ENCODE results near the gene RERE.

The RERE gene

DNA sequence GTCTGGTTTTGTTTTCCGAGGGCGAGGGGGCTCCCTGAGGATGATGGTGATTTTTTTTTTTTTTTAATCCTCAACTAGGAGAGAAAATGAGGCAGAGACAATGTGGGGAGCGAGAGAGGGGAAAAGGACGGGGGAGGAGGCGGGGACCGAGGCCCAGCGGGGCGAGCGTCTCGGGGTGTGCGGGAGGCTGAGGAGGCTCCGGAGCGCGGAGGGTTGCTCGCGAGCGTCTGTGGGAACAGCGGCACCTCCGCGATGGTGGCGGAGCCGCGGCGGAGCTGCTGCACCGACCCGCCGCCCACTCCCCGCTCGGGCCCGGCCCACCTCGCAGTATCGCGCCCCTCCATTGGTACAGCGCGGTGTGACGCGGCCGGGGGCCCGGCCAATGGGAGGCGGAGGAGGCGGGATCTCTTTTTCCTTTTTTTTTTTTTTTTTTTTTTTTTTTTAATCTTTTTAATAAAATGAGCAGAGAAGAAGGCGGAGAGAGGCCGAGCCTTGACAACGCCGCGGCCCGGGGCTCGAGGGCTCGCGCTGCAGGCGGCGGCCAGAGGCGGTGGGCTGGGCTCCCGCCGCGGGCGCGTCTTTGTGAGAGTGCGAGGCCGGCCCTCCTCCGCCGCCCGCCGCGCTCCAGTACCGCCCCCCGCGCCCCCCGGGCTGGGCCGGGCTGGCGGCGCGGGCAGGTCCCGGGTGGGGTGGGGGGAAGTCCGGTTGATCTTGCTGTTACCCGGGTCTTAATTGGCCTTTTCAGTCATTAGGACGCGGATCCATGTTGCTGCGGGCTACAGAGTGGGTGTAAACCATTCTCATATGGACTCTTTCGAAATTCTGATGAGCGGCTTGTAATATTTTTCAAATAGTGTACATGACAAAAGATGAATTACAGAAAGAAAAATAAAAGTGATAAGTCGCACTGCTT, at the start of gene RERE:
Gene RERE, minus strand, starts transcription at position 229 of the 913 bp plus-strand sequence.
- peak; percentile 89 for DNase-seq (ENCODE audit: low read depth in 2 of 2)

GRCh38 chr1:8866792-8867415, 49.5 kb upstream of the RERE start:
- no peak for DNase-seq (ENCODE audit: low read depth in 2 of 2)

DNA sequence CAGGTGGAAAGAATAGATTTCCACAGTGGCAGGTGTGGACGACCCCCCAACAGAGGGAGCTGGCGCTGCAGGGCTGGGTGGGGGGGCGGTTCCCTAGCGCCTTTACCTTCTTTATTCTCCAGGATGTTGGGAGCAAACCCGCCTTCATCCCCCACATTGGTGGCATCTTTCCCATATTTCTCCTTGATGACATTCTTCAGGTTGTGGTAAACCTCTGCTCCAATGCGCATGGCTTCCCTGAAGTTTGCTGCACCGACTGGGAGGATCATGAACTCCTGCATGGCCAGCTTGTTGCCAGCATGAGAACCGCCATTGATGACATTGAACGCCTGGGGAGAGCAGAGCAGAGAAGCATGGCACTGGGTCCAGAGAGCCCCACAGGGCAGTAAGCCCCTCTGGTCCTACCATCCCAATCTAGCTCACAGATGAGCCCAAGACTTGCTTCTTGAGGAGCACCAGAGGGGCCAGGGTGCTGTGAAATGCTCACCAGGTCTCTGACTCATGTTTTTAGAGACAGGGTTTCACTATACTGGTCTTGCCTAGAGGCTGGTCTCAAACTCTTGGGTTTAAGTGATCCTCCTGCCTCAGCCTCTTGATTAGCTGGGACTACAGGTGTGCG, 48.8 kb upstream of the RERE start:
- no peak for DNase-seq (ENCODE audit: low read depth in 2 of 2)

- DNase-seq (ENCODE audit: low read depth in 2 of 2) = no peak
Observed at GRCh38 chr1:8864713-8865344, 47.4 kb upstream of the RERE start.

DNA sequence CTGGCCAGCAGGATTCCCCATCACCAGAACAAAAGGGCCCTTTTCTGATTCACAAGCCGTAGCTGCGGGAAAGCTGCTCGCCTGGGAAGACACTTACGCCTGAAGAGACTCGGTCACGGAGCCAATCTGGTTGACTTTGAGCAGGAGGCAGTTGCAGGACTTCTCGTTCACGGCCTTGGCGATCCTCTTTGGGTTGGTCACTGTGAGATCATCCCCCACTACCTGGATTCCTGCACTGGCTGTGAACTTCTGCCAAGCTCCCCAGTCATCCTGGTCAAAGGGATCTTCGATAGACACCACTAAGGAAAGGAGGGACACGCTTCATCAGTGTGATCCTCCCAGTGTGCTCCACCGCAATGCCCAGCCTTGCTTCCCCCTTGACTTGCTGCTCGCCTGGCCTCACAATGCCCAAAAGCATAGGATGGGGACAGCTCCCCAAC, 46.4 kb upstream of the RERE start:
- no peak for DNase-seq (ENCODE audit: low read depth in 2 of 2)

DNA sequence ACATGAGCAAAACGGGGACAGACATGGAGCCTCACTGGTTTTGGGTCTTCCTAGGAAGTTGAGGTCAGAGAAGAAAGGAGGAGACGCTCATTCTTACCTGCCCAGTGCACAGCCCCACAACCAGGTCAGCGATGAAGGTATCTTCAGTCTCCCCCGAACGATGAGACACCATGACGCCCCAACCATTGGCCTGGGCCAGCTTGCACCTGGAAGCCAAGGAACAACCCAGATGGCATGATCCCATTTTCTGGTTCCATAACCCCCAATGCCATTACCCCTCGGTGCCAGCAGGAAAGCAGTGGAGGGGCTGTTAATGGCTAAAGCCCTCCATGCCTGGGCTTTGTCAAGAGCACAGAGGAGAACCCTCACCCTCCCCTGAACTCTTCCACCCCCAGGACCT, 45.7 kb upstream of the RERE start:
- no peak for DNase-seq (ENCODE audit: low read depth in 2 of 2)

DNA sequence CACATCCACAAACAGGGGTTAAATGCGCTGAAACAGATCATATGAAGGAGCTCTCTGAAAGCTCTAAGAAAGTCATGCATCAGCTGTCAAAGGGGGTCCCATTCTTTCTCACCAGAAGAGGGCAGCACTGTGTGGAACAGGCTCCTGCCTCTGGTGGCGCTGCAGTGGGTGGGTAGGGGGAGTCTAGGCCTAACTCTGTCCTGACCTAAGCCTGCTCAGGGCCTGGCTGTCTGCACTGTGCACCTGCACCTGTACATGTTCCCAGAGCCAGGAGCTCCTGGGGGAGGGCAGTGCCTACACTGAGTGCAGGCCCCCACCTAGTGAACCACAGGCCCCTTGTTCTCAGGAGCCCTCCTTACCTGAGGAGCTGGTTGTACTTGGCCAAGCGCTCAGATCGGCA, 45.1 kb upstream of the RERE start:
- DNase-seq (ENCODE audit: low read depth in 2 of 2) = no peak

DNA sequence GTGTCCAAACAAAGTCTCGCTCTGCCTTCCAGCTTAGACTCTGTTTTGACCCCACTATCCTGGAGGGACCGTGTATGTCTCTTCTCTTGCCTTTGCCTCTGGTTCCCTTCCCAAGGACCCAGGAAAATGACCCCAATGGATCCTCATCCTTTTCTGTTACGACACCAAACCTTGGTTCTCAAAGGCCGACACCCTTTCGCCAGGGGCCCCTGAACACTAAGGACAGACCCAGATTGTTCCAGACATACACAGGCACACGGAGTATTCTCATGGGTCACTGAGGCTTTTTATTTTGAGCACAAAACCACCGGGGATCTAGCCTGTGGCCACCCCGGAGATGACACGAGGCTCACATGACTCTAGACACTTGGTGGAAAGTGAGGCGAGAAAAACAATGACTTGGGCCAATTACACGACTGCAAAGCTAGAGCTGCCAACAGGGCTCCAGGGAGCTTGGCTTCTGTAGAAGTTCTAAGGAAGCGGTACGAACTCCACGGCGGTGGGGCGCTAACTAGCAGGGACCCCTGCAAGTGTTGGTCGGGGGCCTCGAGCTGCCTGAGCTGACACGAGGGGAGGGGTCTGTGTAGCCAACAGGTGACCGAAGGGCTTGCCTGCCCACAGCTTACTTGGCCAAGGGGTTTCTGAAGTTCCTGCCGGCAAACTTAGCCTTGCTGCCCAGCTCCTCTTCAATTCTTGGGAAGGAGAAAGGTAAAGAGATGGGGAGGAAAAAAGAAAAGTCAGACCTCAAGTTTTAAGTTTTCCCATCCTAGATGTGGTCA, 43.5 kb upstream of the RERE start:
- no peak for DNase-seq (ENCODE audit: low read depth in 2 of 2)

DNA sequence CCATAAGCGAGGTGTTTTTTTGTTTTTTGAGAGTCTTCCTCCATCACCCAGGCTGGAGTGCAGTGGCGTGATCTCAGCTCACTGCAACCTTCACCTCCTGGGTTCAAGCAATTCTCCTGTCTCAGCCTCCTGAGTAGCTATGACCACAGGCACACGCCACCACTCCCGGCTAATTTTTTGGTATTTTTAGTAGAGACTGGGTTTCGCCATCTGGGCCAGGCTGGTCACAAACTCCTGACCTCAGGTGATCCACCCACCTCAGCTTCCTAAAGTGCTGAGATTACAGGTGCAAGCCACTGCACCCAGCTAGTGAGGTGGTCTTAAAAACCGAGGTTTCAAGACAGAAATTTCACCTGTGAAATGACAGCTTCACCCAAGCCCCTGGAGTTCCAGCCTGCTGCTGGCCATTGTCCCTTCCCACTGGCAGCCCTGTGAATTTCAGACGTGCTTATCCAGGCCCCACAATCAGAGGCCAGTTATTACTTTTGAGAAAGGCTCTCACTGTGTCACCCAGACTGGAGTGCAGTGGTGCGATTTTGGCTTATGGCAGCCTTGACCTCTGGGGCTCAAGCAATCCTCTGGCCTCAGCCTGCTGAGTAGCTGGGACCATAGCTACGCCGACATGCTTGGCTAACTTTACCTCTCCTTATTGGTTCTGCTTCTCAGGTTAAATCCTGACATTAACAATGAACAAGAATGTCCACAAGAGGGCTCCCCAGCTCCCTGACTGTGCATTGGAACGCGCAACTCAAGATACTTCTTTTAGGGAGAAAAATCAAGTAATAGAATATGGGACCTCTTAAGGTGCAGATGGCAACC, 41.7 kb upstream of the RERE start:
- peak in 1 of 2 experiments; percentile 31 for DNase-seq (ENCODE audit: low read depth in 2 of 2)

- peak; percentile 48 to 51 for DNase-seq (ENCODE audit: low read depth in 2 of 2)
Observed at GRCh38 chr1:8858112-8858668, 40.8 kb upstream of the RERE start.

- DNase-seq (ENCODE audit: low read depth in 2 of 2) = no peak
Observed at GRCh38 chr1:8856689-8857412, 39.4 kb upstream of the RERE start.

- no peak for DNase-seq (ENCODE audit: low read depth in 2 of 2)
Observed at GRCh38 chr1:8854240-8854639, 36.8 kb upstream of the RERE start.

DNA sequence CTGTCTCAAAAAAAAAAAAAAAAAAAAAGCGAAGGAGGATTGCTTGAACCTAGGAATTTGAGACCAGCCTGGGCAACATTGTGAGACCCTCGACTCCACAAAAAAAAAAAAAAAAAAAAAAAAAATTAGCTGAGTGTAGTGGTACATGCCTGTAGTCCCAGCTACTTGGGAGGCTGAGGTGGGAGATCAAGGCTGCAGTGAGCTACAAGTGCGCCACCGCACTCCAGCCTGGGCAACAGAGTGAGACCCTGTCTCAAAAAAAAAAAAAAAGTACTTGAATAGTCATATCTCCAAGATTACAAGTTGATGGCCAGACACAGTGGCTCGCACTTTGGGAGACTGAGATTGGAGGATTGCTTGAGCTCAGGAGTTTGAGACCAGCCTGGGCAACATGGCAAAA, 33.6 kb upstream of the RERE start:
- no peak for DNase-seq (ENCODE audit: low read depth in 2 of 2)

- peak; percentile 71 for DNase-seq (ENCODE audit: low read depth in 2 of 2)
Observed at GRCh38 chr1:8848663-8849386, 31.4 kb upstream of the RERE start.

GRCh38 chr1:8847990-8848389, 30.6 kb upstream of the RERE start:
- no peak for DNase-seq (ENCODE audit: low read depth in 2 of 2)

DNA sequence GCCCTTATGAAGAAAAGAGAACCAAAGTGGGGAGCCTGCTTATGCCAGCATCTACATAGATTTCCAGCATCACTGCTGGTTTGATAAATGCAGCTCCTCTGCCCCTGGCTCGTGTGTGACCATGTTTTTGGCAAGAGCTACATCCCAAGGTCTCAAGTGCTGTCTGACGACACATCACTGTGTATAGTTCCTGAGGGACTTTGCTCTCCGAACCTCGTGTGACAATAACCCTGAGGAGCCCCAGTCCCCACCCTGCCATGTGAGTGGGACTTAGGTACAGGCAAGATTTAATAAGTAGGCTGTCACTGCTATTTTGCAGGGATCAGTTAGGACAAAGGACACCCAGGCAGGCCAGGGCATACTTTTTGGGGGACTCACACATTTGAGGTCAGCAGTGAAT, 28.8 kb upstream of the RERE start:
- DNase-seq (ENCODE audit: low read depth in 2 of 2) = no peak

- DNase-seq (ENCODE audit: low read depth in 2 of 2) = no peak
Observed at GRCh38 chr1:8845104-8846097, 28.0 kb upstream of the RERE start.
